HG02588 (cell line): ENCODE results near the gene USP44.
A peak's percentile ranks its signal among the peaks of the same experiment; 100 is the strongest.
"Not testable (repeated sequence)": the region's sequence is repeated elsewhere in the genome, so short reads cannot be mapped to it uniquely, and the experiment has no call there.

Experiments
- ATAC-seq: cut with Tn5 transposase; IDR thresholded peaks from one replicate; pipeline ENCODE4 v1.9.1; 2021; ENCODE audit warnings: mild to moderate bottlenecking, moderate library complexity; ENCODE audit not compliant: unreplicated experiment

USP44 gene

DNA sequence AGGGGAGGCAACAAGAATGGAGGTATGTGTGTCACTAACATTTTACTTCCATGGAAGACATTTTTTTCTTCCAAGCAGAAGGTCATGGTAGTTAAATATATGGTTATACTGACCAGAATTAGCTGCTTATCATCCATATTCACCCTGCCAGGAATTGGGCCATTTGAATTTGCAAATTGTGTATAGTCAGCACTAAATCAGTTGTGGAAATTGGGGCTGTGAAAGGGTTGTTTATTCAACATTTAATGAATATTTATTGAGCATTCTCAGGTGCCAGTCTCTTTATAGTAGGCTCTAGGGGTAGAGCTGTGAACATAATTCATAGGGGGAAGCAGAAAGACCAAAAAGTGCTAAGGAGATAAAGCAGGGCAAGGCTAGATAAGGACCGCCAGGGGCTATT, 39.3 kb downstream of the USP44 start:
- no peak for ATAC-seq

DNA sequence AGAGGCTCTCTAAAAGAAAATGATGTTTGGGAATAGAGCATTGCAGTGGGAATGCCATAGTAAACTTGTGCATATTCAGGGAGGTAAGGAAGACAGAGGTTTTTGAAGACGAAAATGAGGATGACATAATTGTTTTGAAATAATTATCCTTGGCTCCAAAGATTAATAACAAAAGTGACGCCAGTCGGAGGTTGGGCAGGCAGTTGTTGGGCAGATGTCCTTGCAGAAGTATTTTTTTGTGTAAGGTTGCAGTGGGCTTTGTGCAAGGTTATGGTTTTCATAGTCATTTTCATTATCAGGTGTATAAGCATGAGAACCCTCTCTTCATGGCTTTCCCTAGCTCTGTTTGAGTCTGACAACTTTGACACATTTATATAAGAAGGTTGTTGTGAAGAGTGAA, 42.0 kb downstream of the USP44 start:
- ATAC-seq = no peak

DNA sequence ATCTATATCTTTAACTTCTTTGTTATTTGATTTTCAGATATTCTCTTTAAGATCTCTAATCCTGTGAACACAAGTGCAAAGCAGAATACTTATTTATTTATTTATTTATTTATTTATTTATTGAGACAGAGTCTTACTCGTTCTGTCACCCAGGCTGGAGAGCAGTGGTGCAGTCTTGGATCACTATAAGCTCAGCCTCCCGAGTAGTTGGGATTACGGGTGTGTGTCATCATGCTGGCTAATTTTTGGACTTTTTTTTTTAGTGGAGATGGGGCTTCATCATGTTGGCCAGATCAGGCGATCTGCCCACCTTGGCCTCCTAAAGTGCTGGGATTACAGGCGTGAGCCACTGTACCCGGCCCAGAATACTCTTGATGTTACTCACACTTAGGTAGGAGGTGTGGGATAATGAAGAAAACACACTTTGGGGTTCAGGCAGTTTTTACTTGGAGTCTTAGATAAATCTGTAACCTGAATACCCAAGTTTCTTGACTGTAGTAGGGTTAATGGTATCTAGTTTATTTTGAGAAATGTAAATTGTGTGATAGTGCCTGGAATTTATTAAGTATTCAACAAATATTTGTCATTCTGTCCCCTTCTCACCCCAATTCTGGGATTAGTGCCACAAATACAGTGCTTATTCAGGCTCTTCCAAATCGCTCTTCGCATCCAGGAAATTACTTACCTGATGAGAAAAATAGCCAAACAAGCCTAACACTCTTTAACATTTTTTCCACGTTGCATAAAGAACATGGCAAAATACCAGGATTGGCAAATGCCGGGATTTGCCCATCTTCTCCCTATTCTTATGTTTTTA, 44.4 kb downstream of the USP44 start:
- ATAC-seq = no peak

DNA sequence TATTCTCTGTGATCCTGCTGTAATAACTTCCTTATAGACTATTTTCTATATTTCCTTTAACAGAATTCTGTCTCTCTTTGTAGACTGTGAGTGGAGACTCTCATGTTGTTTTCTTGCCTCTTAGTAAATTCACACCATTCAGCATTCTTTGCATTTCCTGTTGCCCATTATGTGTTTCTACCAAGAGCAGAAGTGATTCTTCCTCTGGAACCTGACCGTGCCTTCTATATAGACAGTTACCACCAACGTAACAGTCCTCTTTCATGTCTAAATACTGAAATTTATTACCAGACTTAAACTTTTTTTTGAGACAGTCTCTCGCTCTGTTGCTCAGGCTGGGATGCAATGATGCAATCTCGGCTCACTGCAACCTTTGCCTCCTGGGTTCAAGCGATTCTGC, 46.2 kb downstream of the USP44 start:
- peak; percentile 91 for ATAC-seq

DNA sequence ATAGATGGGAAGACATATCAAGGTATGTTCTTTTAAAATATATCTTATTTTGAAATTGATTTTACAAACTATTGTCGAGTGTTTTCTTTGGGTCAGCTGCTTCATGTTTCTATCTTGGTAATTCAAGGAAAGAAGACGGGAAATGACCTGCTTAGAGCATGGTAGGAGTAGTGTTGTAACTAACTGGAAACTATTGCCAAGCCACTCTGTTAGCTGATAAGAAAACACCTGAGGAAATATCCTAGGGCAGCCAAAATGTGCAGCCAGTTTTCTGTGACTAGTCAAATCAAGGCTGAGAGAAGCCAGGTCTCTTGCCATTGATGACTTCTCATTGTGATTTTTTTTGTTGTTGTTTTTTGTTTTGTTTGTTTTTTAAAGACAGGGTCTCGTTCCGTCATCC, 47.1 kb downstream of the USP44 start:
- ATAC-seq = no peak

DNA sequence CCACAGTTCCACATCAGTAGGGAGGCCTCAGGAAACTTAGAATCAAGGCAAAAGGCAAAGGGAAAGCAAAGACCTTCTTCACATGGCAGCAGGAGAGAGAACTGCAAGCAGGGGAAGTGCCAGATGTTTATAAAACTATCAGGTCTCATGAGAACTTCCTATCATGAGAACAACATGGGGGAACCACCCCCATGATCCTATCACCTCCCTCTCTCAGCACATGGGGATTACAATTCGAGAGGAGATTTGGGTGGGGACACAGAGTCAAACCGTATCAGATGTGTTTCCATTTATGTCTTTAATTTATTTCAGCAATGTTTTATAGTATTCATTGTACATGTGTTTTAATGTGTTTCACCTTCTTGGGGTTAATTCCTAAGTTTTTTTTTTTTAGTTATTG, 51.5 kb downstream of the USP44 start:
- ATAC-seq = no peak

DNA sequence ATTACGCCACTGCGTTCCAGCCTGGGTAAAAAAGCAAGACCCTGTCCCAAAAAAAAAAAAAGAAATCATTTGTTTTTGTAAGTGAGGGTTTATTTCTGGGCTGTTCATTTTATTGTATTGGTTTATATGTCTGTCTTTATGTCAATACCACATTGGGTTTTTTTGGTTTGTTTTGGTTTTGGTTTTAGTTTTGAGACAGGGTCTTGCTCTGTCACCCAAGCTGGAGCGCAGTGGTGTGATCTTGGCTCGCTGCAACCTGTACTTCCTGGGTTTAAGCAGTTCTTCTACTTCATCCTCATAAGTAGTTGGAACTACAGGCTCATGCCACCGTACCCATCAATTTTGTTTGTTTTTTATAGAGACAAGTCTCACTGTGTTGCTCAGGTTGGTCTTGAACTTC, 52.3 kb downstream of the USP44 start:
- ATAC-seq = no peak

DNA sequence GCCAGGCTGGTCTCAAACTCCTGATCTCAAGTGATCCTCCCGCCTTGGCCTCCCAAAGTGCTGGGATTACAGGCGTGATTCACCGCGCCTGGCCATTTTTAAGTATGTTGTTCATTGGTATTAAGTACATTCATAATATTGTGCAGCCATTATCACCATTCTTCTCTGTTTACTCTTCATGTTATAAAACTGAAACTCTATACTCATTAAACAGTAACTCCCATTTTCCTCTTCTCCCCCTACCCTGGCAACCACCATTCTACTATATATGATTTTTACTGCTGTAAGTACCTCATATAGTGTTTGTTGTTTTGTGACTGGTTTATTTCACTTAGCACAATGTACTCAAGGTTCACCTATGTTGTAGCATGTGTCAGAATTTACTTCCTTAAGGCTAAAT, 54.2 kb downstream of the USP44 start:
- ATAC-seq = no peak

DNA sequence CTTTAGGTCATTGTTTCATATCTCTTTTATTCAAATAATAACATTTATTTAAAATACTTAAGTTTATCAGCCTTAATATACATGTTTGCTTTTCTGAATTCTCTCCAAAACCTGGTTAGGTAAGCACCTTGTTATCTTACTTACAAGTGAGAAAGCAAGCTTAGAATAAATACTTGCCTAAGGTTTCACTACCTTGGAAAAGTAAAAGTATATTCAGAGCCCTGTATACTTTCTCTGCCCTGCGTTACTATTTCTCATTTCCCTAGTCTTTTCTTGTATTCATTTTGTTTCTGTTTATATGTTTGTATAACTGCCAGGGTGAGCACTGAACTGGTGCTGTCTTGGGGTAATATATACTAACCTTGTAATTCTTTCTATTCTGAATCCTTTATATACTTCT, 55.8 kb downstream of the USP44 start:
- no peak for ATAC-seq

DNA sequence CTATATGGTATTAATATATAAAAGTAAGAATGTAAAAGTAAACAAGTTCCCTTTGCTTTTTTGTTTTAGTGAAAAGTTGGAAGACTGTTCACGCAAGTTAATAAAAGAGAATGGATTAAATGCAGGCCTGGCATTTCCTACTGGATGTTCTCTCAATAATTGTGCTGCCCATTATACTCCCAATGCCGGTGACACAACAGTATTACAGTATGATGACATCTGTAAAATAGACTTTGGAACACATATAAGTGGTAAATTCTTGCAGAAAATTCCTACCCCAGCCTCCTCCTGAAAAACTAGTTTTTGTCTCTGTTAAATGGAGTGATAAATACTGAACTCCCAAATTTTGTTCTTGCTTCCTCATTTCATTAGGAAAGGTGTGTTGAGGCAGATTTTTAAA, 56.4 kb downstream of the USP44 start:
- no peak for ATAC-seq

DNA sequence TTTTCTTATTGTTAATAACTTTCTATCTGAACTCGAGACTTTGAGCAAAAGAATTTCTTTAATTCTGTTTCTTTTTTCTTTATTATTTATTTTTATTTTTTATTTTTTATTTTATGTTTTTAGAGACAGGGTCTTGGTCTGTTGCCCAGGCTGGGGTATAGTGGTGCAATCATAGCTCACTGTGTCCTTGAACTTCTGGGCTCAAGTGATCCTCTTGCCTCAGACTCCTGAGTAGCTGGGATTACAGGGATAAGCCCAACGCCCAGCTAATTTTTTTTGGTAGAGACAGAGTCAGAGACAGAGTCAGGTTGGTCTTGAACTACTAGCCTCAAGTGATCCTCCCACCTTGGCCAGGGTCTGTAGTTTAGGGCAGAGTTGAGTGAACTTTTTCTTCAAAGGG, 58.8 kb downstream of the USP44 start:
- ATAC-seq = no peak

DNA sequence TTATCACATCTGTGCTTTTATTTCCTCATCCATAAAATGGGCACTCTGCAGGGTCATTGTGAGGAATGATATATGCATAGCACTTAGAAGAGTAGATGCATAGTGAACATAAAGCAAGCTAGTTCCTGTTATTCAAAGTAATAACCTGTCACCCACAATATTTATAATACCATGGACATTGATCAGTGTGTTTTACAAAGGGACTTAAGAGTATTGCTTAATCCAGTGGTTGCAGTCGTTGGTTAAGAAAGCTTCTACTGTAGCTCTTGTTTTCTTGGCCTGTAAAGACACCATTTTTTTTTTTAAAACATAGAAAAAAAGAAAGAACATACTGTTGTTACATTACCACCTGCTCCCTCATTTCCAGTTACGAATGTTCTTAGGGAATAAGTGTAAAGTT, 64.3 kb downstream of the USP44 start:
- ATAC-seq = no peak

DNA sequence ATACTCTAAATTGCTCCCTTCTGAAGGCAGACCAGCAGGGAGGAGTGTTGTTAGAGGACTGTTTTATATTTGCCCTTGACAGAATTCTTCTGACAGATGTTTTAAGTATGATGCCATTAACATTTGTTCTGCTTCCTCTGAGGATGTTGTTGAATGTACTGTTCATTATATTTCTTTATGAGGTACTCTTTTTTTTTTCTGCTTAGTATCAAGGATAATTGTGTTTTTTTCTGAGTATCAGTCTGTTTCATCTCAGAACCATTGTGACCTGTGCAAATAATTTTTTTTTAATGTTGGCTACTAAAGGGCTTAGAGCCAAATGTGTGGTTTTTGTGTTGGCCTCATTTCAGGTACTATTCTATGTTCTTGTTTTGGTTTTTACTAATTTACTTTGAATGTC, 66.8 kb downstream of the USP44 start:
- no peak for ATAC-seq

DNA sequence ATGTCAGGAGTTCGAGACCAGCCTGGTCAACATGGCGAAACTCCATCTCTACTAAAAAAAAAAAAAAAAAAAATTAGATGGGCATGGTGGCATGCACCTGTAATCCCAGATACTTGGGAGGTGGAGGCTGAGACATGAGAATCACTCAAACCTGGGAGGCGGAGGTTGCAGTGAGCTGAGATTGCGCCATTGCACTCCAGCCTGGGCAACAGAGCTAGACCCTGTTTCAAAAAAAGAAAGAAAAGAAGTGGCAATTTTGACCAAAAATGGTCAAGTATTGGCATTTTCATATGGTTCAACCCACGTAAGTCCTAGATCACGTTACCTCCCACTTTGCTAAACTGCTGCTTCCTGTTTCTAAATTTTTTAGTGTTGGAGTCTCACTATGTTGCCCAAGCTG, 68.7 kb downstream of the USP44 start:
- not testable (repeated sequence) for ATAC-seq

DNA sequence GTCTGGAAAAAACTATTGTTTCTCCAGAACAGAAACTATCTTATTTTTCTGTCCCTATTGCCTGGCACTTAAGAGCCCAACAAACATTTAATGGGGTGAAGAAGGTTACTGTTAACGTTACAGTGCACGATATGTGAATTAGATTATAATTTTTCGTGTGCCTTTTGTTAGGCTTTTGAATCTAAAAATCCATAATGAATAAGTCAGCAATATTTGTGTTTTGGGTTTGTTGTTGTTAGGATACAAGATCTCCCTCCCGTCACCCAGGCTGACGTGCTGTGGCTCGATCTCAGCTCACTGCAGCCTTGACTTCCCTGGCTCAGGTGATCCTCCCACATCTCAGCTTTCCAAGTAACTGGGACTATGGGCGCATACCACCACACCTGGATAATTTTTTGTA, 69.4 kb downstream of the USP44 start:
- ATAC-seq = no peak

DNA sequence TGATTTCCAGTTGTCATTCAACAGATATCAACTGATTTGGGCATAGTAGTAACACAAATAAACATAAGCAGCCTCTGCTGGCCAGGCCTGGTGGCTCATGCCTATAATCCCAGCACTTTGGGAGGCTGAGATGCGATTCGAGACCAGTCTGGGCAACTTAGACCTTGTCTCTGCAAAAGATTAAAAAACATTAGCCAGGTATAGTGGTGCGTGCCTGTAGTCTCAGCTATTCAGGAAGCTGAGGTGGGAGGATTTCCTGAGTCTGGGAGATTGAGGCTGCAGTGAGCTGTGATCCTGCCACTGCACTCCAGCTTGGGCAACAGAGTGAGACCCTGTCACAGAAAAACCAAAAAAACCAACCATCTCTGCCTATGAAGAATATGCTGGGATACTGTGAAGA, 70.2 kb downstream of the USP44 start:
- ATAC-seq = no peak

DNA sequence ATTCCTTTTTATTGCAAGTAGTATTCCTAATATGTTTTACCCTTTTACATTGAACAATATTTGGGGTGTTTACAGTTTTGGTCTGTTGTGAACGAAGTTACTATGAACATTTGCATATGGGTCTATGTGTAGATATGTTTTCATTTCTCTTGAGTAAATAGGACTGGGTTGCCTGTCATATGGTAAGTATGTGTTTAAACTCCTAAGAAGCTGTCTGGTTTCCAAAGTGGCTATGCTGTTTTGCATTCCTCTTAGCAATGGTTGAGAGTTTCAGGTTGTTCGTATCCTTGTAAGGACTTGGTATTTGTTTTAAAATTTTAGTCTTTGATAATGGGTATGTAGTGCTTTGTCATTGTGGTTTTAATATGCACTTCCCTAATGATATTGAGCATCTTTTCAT, 71.0 kb downstream of the USP44 start:
- ATAC-seq = no peak

DNA sequence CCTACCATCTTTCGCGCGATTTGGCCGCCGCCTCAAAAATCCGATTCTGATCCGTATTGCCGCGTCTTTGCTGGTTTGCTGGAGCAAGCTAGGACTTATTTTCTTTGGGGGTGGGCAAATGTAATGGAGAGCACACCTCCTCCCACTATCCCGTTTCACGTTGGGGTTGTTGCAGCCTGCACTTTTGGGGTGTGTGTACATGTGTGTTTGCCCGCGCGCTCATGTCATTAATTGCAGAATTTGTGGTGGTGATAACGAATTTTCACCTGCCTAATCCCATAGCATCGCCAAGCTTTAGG, 76.7 kb downstream of the USP44 start:
- ATAC-seq = no peak

DNA sequence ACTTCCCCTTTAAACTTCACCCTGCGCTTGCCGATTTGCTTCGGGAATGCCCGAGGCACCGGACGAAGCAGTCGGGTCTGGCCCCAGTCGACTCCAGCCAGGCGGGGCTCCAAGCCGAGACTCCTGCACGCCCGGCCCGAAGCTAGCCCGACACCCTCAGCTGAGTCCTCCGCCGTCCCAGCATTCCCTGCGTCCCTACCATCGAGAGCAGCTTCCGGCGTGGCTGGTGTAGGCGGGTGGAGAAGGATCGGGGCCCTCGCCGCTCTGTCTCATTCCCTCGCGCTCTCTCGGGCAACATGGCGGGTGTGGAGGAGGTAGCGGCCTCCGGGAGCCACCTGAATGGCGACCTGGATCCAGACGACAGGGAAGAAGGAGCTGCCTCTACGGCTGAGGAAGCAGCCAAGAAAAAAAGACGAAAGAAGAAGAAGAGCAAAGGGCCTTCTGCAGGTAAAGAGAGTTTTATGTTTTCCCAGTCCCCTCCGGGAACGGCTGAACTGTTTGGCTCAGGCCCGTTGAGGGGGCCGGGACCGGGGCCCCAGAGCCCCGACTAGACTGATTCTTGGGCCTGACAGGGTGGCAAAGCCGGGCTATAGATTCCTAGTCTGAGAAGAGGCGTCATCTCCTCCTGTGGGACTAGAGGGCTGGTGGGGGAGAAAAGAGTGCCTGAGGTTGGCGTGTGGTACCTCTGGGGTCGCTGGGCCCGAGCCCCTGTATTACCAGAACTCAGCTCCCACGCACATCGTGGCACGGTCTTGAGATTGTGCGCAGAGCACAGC, 77.2 kb downstream of the USP44 start, which contains the start of gene METAP2:
Gene METAP2, plus strand, starts transcription at position 269 of the 776 bp plus-strand sequence. Its CDS starts 28 bp downstream, at position 297.
- ATAC-seq = peak; percentile 98

DNA sequence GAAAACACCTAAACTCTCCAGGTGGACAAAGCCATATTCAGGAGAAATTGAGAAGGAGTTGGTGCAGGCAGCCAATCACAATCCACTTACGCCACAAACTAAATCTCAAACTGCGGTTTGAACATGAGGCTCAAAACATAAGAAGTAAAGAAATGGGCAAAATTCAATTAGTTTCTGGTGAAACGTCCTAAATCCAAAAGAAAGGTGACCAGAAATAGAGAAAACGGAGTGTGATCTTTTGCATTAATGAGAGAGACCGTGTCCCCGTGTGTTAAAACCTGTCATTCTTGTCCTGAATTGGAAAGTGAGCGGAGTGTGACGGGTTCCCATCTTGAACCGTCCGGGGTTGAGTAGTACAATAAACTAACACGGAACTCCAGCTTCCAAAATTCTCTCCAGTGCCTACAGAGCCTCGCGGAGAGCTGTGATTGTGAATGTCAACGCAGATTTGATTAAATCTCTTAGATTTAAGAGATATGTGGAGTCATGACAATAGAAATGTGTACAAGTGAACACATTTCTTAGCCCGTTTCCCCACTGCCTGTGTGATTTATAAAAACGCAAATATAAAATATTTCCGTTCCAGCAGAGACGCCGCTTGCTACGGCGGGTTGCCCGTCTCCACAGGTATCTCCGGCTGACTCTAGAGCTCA, 77.9 kb downstream of the USP44 start:
- peak; percentile 30 for ATAC-seq

DNA sequence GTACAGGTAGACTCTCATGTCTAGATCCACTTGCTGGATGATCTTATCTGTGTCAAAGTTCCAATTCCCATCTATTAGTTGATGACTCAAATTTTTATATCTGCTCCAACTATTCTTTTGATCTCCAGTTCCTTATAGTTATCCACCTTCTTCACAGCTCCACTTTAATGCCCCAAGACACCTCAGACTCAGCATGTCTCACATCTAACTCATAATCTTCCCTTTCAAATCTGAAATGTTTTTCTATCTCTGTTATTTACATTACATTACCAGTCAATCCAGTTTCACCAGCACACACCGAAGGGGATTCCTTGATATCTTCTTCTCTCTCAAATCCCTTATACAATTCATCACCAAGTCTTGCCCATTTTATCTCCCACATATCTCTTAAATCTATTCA, 81.0 kb downstream of the USP44 start:
- ATAC-seq = no peak
